ENCODE measurements around the gene CT47A7.
"Not testable (repeated sequence)": the region's sequence is repeated elsewhere in the genome, so short reads cannot be mapped to it uniquely, and the experiment has no call there.

Gene CT47A7

DNA sequence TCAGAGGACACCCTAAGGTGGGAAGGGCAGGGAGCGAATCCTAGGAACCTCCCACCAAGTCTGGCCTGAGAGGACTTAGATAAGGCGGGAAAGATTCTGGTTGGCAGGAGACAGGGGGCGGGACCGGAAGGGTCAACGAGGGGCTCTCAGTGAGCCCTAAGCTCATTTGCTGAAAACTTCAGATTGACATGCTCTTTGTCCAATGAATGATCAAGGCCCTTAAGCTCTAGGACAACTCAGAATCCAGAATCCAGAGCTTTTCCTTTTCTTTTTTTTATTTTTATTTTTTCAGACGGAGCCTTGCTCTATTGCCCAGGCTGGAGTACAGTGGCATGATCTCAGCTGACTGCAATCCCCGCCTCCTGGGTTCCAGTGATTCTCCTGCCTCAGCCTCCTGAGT, at the start of gene CT47A7:
CT47A7 (minus strand) TSS at position 101 of the 400 bp plus-strand sequence. CDS start 255 bp downstream, outside the sequence.
- H3K4me1 Mint-ChIP-seq, H3K9me3 Mint-ChIP-seq, H3K36me3 Mint-ChIP-seq, ATAC-seq, H3K27ac Mint-ChIP-seq, H3K27me3 Mint-ChIP-seq, H3K4me3 Mint-ChIP-seq: not testable (repeated sequence)

DNA sequence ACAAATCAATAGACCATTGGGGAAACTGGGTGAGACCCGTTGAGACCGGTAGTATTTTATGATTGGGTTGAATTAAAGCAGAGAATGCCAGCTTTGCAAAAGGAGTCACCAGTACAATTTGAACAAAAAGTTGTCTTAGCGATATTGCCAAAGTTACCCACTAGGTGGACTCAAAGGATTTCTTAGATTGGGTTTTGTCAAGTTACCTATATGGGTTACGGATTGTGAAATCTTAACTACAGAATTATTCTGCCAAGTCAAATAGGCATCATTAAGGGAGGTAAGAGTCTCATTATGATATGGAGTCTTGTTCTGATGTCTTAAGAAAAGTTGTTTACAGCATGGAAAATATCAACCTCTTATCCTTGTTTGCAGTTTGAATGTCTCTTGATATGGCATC, 44.2 kb upstream of the CT47A7 start:
- peaks cover 14% of the 10 kb centered on the region for H3K4me1 Mint-ChIP-seq
- H3K4me3 Mint-ChIP-seq, result no peak overlapping the region
- H3K36me3 Mint-ChIP-seq, result no peaks in the 10 kb centered on the region
- no peaks in the 10 kb centered on the region for H3K9me3 Mint-ChIP-seq
- no peak for ATAC-seq
- no peaks in the 10 kb centered on the region for H3K27me3 Mint-ChIP-seq
- H3K27ac Mint-ChIP-seq, result no peak overlapping the region

DNA sequence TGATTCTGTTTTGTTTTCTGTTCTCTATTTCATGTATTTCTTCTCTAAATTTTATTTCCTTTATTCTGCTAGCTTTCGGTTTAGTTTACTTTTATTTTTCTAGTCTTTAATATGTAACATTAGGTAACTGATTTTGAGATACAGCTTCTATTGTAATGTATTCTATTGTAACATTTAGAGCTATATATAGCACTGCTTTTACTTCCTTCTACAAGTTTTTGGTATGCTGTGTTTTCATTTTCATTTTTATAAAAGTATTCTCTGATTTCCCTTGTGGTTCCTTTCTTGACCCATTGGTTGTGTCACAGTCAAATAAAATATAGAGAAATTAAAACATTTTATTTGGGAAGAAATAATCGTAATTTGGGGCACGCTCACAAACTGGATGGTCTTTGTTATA, 43.0 kb upstream of the CT47A7 start:
- Mint-ChIP-seq H3K4me1 (peaks cover 14% of the 10 kb centered on the region), H3K36me3 (no peaks in the 10 kb centered on the region), H3K9me3 (no peaks in the 10 kb centered on the region), H3K4me3 (no peak overlapping the region), H3K27ac (peak overlapping the region; percentile 54), H3K27me3 (no peaks in the 10 kb centered on the region)
- ATAC-seq, result no peak

GRCh38 chrX:120985660-120986059, 29.3 kb upstream of the CT47A7 start, which contains the start of gene CT47A1:
Gene CT47A1 (minus strand): TSS chrX:120985760. CDS start chrX:120985529, 231 bp downstream.
- not testable (repeated sequence) for H3K27ac Mint-ChIP-seq, H3K36me3 Mint-ChIP-seq

More at GRCh38 chrX:120985660-120986059, 29.3 kb upstream of the CT47A7 start, which contains the start of gene CT47A1:
- not testable (repeated sequence) for H3K4me3 Mint-ChIP-seq, ATAC-seq, H3K4me1 Mint-ChIP-seq, H3K9me3 Mint-ChIP-seq, H3K27me3 Mint-ChIP-seq
